Astrocyte of the cerebellum (primary cell): Measurements from ENCODE around the gene TRMT10B.
"Not testable (repeated sequence)": the region's sequence is repeated elsewhere in the genome, so short reads cannot be mapped to it uniquely, and the experiment has no call there.

Experiments
- DNase-seq: peaks from one replicate; pipeline ENCODE4 v3.0.0-alpha.2; 2011; ENCODE audit warnings: low read depth
- H3K4me3 ChIP-seq: 2 replicates; pipeline ENCODE4 v1.5.1; 2011; ENCODE audit warnings: mild to moderate bottlenecking, low read depth, low read length, moderate library complexity
- in situ Hi-C: cut with HindIII; loops from 2 replicates; pipeline ENCODE4 v1.10.0; 2017; ENCODE audit warnings: low sequenced_read_pairs
- TF ChIP-seq, protein P1 (sequence below): IDR thresholded peaks from 2 replicates; pipeline ENCODE4 v1.5.1; 2012; ENCODE audit warnings: low read length, low read depth, moderate library complexity, mild to moderate bottlenecking; ENCODE audit errors: missing control alignments

Gene TRMT10B

DNA sequence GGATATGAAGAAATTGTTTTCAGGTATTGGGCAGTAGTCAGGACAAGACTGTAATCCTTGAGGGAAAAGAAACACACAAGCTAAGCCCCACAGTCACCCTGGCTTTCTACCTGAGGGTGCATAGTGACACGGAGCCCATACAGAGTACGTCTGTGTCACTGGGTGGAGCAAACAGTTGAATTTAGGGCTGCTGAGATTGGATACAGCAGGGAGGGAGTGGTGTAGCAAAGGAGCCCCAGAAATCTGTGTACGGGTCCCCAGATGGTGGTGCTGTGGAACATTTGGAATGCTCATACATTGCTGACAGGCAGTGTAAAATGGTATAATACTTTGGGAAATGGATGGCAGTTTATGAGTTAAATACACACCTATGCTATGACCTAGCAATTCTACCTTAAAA is 5.1 kb downstream of the TRMT10B start:
- H3K4me3 ChIP-seq, result no peak overlapping the region
- no peak for DNase-seq
- in situ Hi-C loops, result no loop called here
- TF ChIP-seq, protein P1, sequence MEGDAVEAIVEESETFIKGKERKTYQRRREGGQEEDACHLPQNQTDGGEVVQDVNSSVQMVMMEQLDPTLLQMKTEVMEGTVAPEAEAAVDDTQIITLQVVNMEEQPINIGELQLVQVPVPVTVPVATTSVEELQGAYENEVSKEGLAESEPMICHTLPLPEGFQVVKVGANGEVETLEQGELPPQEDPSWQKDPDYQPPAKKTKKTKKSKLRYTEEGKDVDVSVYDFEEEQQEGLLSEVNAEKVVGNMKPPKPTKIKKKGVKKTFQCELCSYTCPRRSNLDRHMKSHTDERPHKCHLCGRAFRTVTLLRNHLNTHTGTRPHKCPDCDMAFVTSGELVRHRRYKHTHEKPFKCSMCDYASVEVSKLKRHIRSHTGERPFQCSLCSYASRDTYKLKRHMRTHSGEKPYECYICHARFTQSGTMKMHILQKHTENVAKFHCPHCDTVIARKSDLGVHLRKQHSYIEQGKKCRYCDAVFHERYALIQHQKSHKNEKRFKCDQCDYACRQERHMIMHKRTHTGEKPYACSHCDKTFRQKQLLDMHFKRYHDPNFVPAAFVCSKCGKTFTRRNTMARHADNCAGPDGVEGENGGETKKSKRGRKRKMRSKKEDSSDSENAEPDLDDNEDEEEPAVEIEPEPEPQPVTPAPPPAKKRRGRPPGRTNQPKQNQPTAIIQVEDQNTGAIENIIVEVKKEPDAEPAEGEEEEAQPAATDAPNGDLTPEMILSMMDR, result no peak

- in situ Hi-C loops, result no loop called here
- no peak for DNase-seq
- TF ChIP-seq, protein P1, result no peak
- no peak overlapping the region for H3K4me3 ChIP-seq
These were observed 7.0 kb downstream of the TRMT10B start for GRCh38 chr9:37760416-37761161.

- in situ Hi-C loops, result no loop called here
- DNase-seq, result no peak
- no peak overlapping the region for H3K4me3 ChIP-seq
- TF ChIP-seq, protein P1, result no peak
These were observed 7.9 kb downstream of the TRMT10B start for GRCh38 chr9:37761511-37761910.

GRCh38 chr9:37765263-37765662 is 11.7 kb downstream of the TRMT10B start:
- H3K4me3 ChIP-seq, in situ Hi-C loops: not testable (repeated sequence)

GRCh38 chr9:37769306-37769705 is 15.7 kb downstream of the TRMT10B start:
- in situ Hi-C loops, result no loop called here
- DNase-seq, result no peak
- TF ChIP-seq, protein P1, result no peak

More at GRCh38 chr9:37765263-37765662, 11.7 kb downstream of the TRMT10B start:
- not testable (repeated sequence) for DNase-seq

DNA sequence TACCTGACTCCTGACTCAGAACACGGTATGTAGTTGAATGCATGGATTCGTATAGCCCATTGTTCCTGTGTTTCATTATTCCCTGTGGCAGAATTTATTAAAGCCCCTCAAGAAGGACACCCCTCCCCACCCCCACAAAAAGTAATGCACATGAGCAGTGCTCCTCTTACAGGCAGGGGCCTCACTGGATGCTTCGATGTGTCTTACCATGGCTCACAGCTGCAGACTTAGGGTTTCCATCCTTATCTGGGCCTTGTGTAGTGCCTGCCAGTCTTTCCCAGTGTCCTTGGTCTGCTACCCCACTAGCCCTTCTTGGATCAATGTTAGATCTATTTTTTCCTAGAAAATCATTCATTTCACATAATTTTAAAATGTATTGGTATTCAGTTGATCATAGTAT is 16.4 kb downstream of the TRMT10B start:
- in situ Hi-C loops, result no loop called here
- no peak overlapping the region for H3K4me3 ChIP-seq
- no peak for DNase-seq
- TF ChIP-seq, protein P1, result no peak

More at GRCh38 chr9:37769306-37769705, 15.7 kb downstream of the TRMT10B start:
- no peak overlapping the region for H3K4me3 ChIP-seq

DNA sequence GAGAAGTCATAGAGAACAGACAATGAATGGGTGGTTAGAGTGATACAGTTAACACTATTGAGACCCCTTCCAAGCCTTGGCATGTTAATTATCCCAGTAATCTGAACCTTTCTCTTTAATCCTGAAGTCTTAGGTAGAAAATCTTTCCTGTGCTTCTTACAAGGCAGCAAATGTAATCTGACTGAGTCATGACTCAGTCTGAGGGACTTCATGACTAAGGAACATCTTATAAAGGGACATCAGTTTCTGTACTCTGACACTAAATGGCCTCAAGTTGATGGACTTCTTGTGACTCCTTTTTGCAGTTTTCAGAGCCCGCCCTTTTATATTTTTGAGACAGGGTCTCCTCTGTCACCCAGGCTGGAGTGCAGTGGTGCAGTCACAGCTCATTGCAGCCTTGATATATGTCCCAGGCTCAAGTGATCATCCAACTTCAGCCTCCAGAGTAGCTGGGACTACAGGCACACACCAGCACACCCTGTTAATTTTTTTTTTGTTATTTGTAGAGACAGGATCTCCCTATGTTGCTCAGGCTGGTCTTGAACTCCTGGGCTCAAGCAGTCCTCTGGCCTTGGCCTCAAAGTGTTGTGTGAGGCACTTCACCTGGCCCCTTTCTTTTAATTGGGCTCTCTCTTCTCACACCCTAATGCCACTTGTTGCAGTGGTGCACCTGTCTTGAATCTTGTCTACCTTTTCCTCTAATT is 21.8 kb downstream of the TRMT10B start:
- TF ChIP-seq, protein P1, result no peak
- DNase-seq, result no peak
- in situ Hi-C loops, result no loop called here
- no peak overlapping the region for H3K4me3 ChIP-seq
